ENCODE data around the gene ZNF26.
"Not testable (repeated sequence)": the region's sequence is repeated elsewhere in the genome, so short reads cannot be mapped to it uniquely, and the experiment has no call there.

The ZNF26 gene

GRCh38 chr12:132986001-132986884, at the start of gene ZNF26:
TSS of gene ZNF26 (plus strand) at chr12:132986367. CDS start at chr12:132986841, 474 bp downstream.
- H3K4me3 ChIP-seq, result peak within 1 kb of the TSS; percentile 89
- DNase-seq (ENCODE audit: low read depth, low spot score), result peak; percentile 74
- H3K9ac ChIP-seq (ENCODE audit: insufficient read length), result peak within 1 kb of the TSS; percentile 84
- peak; percentile 79 for TF ChIP-seq FOXP2 (optimal IDR thresholded peaks at IDR 0.05; ENCODE audit: control extremely low read depth, extremely low read length, insufficient read depth)
- TF ChIP-seq POLR2AphosphoS5 (IDR thresholded peaks at IDR 0.05; ENCODE audit: borderline replicate concordance, low read depth, low read length), result peak; percentile 85; the same call in 1 of the 2 replicates
- TF ChIP-seq EZH2 (IDR thresholded peaks at IDR 0.05), result no peak
- H3K9me3 ChIP-seq (ENCODE audit: low read depth, low read length), result peaks cover 14% of the 10 kb centered on the region
- H3K27ac ChIP-seq, result peak within 1 kb of the TSS; percentile 65
- H3K36me3 ChIP-seq (ENCODE audit: insufficient read depth, low read length), result peaks cover 33% of the 10 kb centered on the region

DNA sequence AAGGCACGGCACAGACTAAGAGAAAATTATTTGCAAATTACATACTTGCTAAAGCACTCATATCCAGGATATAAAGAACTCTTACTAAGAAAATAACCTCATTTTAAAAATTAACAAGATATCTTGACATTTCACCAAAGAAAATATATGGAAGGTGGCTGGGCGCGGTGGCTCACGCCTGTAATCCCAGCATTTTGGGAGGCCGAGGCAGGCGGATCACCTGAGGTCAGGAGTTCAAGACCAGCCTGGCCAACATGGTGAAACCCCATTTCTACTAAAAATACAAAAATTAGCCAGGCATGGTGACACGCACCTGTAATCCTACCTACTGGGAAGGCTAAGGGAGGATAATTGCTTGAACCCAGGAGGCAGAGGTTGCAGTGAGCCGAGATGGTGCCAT, 49.2 kb upstream of the ZNF26 start:
- not testable (repeated sequence) for H3K9ac ChIP-seq (ENCODE audit: insufficient read length); DNase-seq (ENCODE audit: low read depth, low spot score); H3K9me3 ChIP-seq (ENCODE audit: low read depth, low read length); H3K4me3 ChIP-seq; H3K27ac ChIP-seq
- peaks cover 14% of the 10 kb centered on the region for H3K36me3 ChIP-seq (ENCODE audit: insufficient read depth, low read length)

- Histone ChIP-seq H3K9me3 (ENCODE audit: low read depth, low read length) (peaks cover 1% of the 10 kb centered on the region; the same call in 1 of the 2 replicates), H3K4me3 (no peak overlapping the region), H3K36me3 (ENCODE audit: insufficient read depth, low read length) (peaks cover 18% of the 10 kb centered on the region), H3K9ac (ENCODE audit: insufficient read length) (no peak overlapping the region), H3K27ac (no peak overlapping the region)
- no peak for DNase-seq (ENCODE audit: low read depth, low spot score)
- TF ChIP-seq EZH2 (IDR thresholded peaks at IDR 0.05) (no peak), FOXP2 (optimal IDR thresholded peaks at IDR 0.05; ENCODE audit: control extremely low read depth, extremely low read length, insufficient read depth) (no peak), POLR2AphosphoS5 (IDR thresholded peaks at IDR 0.05; ENCODE audit: borderline replicate concordance, low read depth, low read length) (no peak)
Measured at GRCh38 chr12:132937476-132937875, 48.7 kb upstream of the ZNF26 start.

DNA sequence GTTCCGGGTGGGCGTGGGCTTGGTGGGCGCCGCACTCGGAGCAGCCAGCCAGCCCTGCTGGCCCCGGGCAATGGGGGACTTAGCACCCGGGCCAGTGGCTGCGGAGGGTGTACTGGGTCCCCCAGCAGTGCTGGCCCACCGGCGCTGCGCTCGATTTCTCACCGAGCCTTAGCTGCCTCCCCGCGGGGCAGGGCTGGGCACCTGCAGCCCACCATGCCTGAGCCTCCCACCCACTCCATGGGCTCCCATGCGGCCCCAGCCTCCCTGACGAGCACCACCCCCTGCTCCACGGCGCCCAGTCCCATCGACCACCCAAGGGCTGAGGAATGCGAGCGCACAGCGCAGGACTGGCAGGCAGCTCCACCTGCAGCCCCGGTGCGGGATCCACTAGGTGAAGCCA, 47.4 kb upstream of the ZNF26 start:
- not testable (repeated sequence) for DNase-seq (ENCODE audit: low read depth, low spot score); H3K4me3 ChIP-seq; H3K27ac ChIP-seq; H3K9me3 ChIP-seq (ENCODE audit: low read depth, low read length); H3K9ac ChIP-seq (ENCODE audit: insufficient read length)
- peaks cover 30% of the 10 kb centered on the region for H3K36me3 ChIP-seq (ENCODE audit: insufficient read depth, low read length)

GRCh38 chr12:132940071-132940719, 46.0 kb upstream of the ZNF26 start:
- no peak for DNase-seq (ENCODE audit: low read depth, low spot score)
- Histone ChIP-seq H3K9ac (ENCODE audit: insufficient read length) (no peak overlapping the region), H3K4me3 (no peak overlapping the region), H3K36me3 (ENCODE audit: insufficient read depth, low read length) (peaks cover 43% of the 10 kb centered on the region), H3K27ac (no peak overlapping the region), H3K9me3 (ENCODE audit: low read depth, low read length) (peaks cover 5% of the 10 kb centered on the region; the same call in 1 of the 2 replicates)
- TF ChIP-seq EZH2 (IDR thresholded peaks at IDR 0.05) (no peak), FOXP2 (optimal IDR thresholded peaks at IDR 0.05; ENCODE audit: control extremely low read depth, extremely low read length, insufficient read depth) (no peak), POLR2AphosphoS5 (IDR thresholded peaks at IDR 0.05; ENCODE audit: borderline replicate concordance, low read depth, low read length) (no peak)

DNA sequence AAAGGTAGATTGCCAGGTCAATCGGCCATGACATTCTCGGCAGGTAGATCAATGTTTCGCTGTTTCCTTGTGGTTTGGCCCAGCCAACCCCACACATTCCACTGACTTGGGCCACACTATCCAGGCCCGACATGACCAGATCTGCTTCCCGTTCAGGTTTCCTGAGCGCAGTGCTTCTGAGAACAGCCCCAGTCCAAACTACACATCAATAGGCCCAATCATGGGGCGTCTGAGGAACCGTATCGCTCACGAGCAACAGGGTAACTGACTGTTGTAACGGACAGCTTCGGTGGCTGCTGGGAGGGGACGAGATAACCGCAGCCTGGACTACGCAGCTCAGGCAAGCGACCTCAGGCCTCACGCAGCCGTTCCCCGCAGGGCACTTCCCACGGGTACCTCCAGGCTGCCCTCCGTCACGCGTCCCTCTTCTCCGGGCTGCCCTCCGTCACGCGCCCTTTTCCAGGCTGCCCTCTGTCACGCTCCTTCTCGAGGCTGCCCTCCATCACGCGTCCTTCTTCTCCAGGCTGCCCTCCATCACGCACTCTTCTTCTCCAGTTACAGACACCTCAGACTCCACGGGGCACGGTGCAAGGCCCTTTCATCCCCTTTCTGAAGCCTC, 44.7 kb upstream of the ZNF26 start:
- Histone ChIP-seq H3K9me3 (ENCODE audit: low read depth, low read length) (peaks cover 11% of the 10 kb centered on the region), H3K36me3 (ENCODE audit: insufficient read depth, low read length) (peaks cover 56% of the 10 kb centered on the region)
- TF ChIP-seq FOXP2 (optimal IDR thresholded peaks at IDR 0.05; ENCODE audit: control extremely low read depth, extremely low read length, insufficient read depth) (no peak), POLR2AphosphoS5 (IDR thresholded peaks at IDR 0.05; ENCODE audit: borderline replicate concordance, low read depth, low read length) (no peak), EZH2 (IDR thresholded peaks at IDR 0.05) (no peak)

GRCh38 chr12:132942611-132943010, 43.6 kb upstream of the ZNF26 start:
- peaks cover 11% of the 10 kb centered on the region for H3K9me3 ChIP-seq (ENCODE audit: low read depth, low read length)
- H3K4me3 ChIP-seq, result no peak overlapping the region
- TF ChIP-seq EZH2 (IDR thresholded peaks at IDR 0.05) (no peak), POLR2AphosphoS5 (IDR thresholded peaks at IDR 0.05; ENCODE audit: borderline replicate concordance, low read depth, low read length) (no peak), FOXP2 (optimal IDR thresholded peaks at IDR 0.05; ENCODE audit: control extremely low read depth, extremely low read length, insufficient read depth) (no peak)
- no peak overlapping the region for H3K27ac ChIP-seq
- no peak for DNase-seq (ENCODE audit: low read depth, low spot score)
- no peak overlapping the region for H3K9ac ChIP-seq (ENCODE audit: insufficient read length)
- peaks cover 60% of the 10 kb centered on the region for H3K36me3 ChIP-seq (ENCODE audit: insufficient read depth, low read length)

More for the DNA sequence above, 44.7 kb upstream of the ZNF26 start:
- Histone ChIP-seq H3K4me3 (no peak overlapping the region), H3K9ac (ENCODE audit: insufficient read length) (no peak overlapping the region), H3K27ac (no peak overlapping the region)
- no peak for DNase-seq (ENCODE audit: low read depth, low spot score)

DNA sequence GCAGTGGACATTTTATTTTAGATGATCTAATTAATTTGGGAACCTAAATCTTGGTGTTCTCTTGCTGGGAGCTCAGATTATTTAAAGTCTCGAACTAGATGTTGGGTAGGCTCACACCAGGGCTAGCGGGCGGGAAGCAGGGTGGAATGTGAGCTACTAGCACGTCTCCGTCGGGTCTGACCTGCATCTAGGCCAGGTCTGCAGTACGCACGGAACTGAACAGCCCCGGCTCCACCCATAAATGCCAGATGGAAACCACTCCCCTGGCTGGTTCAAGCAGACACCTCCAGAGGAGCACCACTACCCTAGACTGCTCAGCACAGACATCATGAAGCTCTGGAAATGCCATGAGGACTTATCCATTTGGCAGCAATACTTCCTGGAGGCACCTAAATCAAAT, 40.4 kb upstream of the ZNF26 start:
- DNase-seq (ENCODE audit: low read depth, low spot score), result no peak
- Histone ChIP-seq H3K36me3 (ENCODE audit: insufficient read depth, low read length) (peaks cover 83% of the 10 kb centered on the region), H3K4me3 (no peak overlapping the region), H3K27ac (no peak overlapping the region), H3K9me3 (ENCODE audit: low read depth, low read length) (peaks cover 16% of the 10 kb centered on the region), H3K9ac (ENCODE audit: insufficient read length) (no peak overlapping the region)
- TF ChIP-seq POLR2AphosphoS5 (IDR thresholded peaks at IDR 0.05; ENCODE audit: borderline replicate concordance, low read depth, low read length) (no peak), FOXP2 (optimal IDR thresholded peaks at IDR 0.05; ENCODE audit: control extremely low read depth, extremely low read length, insufficient read depth) (no peak), EZH2 (IDR thresholded peaks at IDR 0.05) (no peak)

Measured in SK-N-MC (cell line).